Measurements from ENCODE around the gene ALG9.
"Not testable (repeated sequence)": the region's sequence is repeated elsewhere in the genome, so short reads cannot be mapped to it uniquely, and the experiment has no call there.

Gene ALG9

GRCh38 chr11:111795334-111795985 is 75.9 kb downstream of the ALG9 start:
- DNase-seq (ENCODE audit: low spot score): no peak

- no peak for DNase-seq (ENCODE audit: low spot score)
Observed at GRCh38 chr11:111793863-111794262, 77.5 kb downstream of the ALG9 start.

- no peak for DNase-seq (ENCODE audit: low spot score)
Observed at GRCh38 chr11:111792955-111793500, 78.4 kb downstream of the ALG9 start.

- no peak for DNase-seq (ENCODE audit: low spot score)
Observed at GRCh38 chr11:111792314-111792713, 79.1 kb downstream of the ALG9 start.

GRCh38 chr11:111788464-111788863 is 82.9 kb downstream of the ALG9 start:
- no peak for DNase-seq (ENCODE audit: low spot score)

- no peak for DNase-seq (ENCODE audit: low spot score)
Observed at GRCh38 chr11:111788051-111788450, 83.3 kb downstream of the ALG9 start.

GRCh38 chr11:111785886-111786412 is 85.4 kb downstream of the ALG9 start:
- DNase-seq (ENCODE audit: low spot score): no peak

- no peak for DNase-seq (ENCODE audit: low spot score)
Observed at GRCh38 chr11:111785076-111785475, 86.3 kb downstream of the ALG9 start.

GRCh38 chr11:111784311-111784710 is 87.1 kb downstream of the ALG9 start:
- DNase-seq (ENCODE audit: low spot score): not testable (repeated sequence)

- no peak for DNase-seq (ENCODE audit: low spot score)
Observed at GRCh38 chr11:111782109-111782741, 89.2 kb downstream of the ALG9 start.

GRCh38 chr11:111779118-111779517 is 92.3 kb downstream of the ALG9 start:
- DNase-seq (ENCODE audit: low spot score): no peak

GRCh38 chr11:111778047-111778558 is 93.3 kb downstream of the ALG9 start:
- no peak for DNase-seq (ENCODE audit: low spot score)

GRCh38 chr11:111777094-111778046 is 94.0 kb downstream of the ALG9 start:
- peak; percentile 62 for DNase-seq (ENCODE audit: low spot score)

- DNase-seq (ENCODE audit: low spot score): no peak
Observed at GRCh38 chr11:111776398-111777093, 94.8 kb downstream of the ALG9 start.

GRCh38 chr11:111774955-111775710 is 96.2 kb downstream of the ALG9 start:
- DNase-seq (ENCODE audit: low spot score): no peak

GRCh38 chr11:111772535-111772934 is 98.8 kb downstream of the ALG9 start:
- DNase-seq (ENCODE audit: low spot score): no peak

- not testable (repeated sequence) for DNase-seq (ENCODE audit: low spot score)
Observed at GRCh38 chr11:111771205-111771604, 100.2 kb downstream of the ALG9 start.

- no peak for DNase-seq (ENCODE audit: low spot score)
Observed at GRCh38 chr11:111770581-111771134, 100.7 kb downstream of the ALG9 start.

GRCh38 chr11:111766834-111767142 is 104.6 kb downstream of the ALG9 start:
- DNase-seq (ENCODE audit: low spot score): peak; percentile 20
